ENCODE data around the gene PADI4. TPM values are rescaled to one million over a fixed set of nuclear protein-coding genes. Genes with fewer than 3 reads are reported as not detected.

PADI4 gene
- total RNA-seq, 4 donors from 2014 or later: 0.22 to 1.3 TPM; not detected in 2

DNA sequence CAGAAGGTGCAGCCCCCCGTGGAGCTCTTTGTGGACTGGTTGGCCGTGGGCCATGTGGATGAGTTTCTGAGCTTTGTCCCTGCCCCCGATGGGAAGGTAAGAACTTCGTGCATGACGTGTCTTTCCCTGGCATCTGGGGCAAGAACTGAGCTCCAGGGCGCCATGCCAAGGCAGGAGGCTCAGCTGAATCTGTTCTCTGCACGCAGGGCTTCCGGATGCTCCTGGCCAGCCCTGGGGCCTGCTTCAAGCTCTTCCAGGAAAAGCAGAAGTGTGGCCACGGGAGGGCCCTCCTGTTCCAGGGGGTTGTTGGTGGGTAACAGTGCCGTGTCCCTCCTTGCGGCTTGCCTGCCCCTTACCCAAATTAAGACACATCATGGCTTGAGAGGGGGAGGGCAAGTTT is 31.4 kb upstream of the PADI4 start:
- TF ChIP-seq, protein P1, sequence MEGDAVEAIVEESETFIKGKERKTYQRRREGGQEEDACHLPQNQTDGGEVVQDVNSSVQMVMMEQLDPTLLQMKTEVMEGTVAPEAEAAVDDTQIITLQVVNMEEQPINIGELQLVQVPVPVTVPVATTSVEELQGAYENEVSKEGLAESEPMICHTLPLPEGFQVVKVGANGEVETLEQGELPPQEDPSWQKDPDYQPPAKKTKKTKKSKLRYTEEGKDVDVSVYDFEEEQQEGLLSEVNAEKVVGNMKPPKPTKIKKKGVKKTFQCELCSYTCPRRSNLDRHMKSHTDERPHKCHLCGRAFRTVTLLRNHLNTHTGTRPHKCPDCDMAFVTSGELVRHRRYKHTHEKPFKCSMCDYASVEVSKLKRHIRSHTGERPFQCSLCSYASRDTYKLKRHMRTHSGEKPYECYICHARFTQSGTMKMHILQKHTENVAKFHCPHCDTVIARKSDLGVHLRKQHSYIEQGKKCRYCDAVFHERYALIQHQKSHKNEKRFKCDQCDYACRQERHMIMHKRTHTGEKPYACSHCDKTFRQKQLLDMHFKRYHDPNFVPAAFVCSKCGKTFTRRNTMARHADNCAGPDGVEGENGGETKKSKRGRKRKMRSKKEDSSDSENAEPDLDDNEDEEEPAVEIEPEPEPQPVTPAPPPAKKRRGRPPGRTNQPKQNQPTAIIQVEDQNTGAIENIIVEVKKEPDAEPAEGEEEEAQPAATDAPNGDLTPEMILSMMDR (IDR thresholded peaks at IDR 0.05; ENCODE audit: low read depth): no peak

DNA sequence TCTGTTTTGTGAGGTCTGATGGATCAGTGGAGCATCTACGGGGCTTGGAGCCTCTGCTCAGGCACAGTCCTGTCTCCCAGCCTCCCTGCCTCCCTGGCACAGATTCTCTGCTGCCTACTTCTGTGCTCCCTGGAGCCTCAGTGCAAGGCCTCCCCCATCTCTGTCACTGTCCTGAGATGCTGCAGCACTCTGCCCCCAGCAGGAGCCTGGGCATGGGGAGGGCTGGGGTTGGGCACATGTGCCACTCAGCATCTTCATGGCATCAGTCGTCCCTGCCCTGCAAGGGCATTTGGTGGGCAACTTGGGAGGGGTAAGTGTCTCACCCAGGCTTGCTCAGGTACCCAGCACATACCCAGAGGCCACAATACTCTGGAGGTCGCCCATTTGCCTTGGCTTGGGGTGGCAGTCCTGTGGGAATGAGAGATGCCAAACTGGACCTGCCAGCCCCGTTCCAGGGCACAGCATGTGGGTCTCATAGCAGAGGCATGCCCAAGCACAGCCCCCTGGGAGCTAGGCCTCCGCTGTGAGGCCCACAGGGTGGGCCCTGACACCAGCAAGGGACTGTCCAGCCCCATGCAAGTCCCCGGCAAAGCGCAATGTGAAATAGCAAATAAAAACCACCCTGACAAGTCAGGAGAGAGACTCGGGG is 30.4 kb upstream of the PADI4 start:
- TF ChIP-seq, protein P1 (IDR thresholded peaks at IDR 0.05; ENCODE audit: low read depth): no peak

DNA sequence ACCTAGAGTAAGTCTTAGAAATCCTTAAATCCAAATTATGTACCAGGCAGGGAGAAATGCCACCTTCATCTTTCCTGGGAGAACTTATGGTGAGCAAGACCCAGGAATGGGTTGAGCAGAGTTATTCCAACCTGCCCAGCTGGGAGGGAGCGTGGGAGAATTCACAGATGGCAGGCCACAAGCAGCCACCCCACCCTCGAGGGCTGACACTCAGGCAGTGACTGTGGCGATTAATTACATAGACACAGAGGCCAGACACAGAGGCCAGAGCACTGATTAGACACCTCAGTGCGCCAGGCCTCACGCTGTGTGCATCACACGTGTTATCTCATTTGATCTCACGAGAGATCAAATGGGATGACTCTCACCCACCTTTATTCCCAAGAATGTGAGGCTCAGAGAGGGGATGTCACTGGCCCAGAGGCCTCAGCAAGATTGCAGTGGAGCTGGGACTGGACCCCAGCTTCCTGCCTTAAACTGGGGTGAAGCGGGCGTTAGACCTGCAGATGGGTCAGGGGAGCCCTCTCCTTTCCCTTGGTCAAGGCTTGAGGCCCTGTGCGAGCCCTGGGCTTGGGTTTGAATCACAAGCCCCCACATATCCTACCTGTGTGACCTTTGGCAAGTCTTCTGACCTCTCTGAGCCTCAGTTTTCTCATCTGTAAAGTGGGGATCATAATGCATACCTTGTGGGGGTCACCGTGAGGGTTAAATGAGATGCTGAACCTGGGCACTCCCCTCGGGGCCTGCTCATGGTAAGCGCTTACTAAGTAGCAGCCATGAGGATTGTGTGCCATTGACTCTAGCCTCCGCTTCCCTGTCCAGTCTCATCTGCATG is 28.8 kb upstream of the PADI4 start:
- TF ChIP-seq, protein P1 (IDR thresholded peaks at IDR 0.05; ENCODE audit: low read depth): no peak

DNA sequence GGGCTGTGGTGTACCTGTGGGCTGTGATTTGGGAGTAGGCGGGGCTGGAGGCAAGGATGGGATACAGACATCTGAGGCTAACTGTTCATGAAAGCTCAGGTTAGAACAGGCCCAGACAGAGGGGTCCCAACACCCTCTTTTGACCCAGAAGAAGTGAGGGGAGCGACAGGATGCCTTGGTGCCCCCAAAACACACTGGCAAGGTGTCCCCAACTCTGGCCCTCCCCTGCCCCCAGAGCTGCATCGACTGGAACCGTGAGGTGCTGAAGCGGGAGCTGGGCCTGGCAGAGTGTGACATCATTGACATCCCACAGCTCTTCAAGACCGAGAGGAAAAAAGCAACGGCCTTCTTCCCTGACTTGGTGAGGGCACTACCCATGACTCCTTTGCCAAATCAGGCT is 27.6 kb upstream of the PADI4 start:
- TF ChIP-seq, protein P1 (IDR thresholded peaks at IDR 0.05; ENCODE audit: low read depth): no peak

DNA sequence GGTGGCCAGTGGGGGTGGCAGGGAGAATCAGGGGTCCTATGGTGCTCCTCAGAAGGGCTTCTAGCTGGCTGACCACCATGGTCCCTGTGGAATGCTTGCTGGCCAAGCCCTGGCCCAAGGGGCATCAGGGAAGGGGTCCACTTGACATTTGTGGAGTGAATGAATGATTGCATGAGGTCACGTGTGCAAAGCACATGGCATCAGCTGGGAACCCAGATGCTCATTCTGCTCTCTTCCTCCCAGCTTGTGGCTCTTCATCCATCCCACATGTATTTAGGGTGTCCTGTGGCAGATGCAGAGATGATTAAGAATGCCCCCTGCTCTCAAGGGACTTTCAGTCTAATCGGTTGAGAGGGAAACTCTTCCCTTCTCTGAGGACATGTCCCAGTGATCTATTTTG is 27.1 kb upstream of the PADI4 start:
- TF ChIP-seq, protein P1 (IDR thresholded peaks at IDR 0.05; ENCODE audit: low read depth): no peak

DNA sequence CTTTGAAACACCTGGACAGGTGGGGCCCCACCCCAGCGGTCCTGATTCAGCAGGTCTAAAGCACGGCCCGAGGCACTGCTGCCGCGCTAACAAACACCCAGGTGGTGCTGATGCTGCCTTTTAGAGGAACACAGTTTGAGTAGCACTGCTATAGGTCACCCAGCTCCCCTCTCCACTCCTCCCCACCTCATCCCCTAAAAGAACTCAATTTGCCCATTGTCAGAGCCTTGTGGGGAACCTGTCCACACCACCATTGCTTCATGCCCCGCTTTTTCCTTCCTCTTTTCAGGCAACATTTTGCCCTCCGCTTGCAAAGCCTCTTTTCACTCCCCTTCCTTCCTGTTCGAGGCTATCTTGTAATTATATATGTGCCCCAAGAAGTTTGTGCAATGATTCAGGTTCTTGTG is 26.2 kb upstream of the PADI4 start:
- TF ChIP-seq, protein P1 (IDR thresholded peaks at IDR 0.05; ENCODE audit: low read depth): no peak

DNA sequence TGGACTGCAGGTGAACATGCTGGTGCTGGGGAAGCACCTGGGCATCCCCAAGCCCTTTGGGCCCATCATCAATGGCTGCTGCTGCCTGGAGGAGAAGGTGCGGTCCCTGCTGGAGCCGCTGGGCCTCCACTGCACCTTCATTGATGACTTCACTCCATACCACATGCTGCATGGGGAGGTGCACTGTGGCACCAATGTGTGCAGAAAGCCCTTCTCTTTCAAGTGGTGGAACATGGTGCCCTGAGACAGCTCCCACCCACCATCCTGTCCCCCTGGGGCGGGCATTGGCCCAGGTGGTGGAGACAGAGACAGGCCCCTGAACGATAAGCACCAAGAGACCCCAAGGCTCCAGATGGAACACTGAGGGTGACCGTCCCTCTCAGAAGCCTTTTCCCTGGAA is 25.2 kb upstream of the PADI4 start:
- TF ChIP-seq, protein P1 (IDR thresholded peaks at IDR 0.05; ENCODE audit: low read depth): no peak

All from subcutaneous adipose tissue (tissue), 4 donors.